Glutamatergic neuron (in vitro differentiated cells): ENCODE measurements around the gene PKNOX1. TPM values are rescaled to one million over a fixed set of nuclear protein-coding genes. Genes with fewer than 3 reads are reported as not detected.

ENCODE experiments used
- DNase-seq: peaks from one replicate; pipeline ENCODE4 v3.0.0; 2022
- H3K27ac Mint-ChIP-seq: one replicate; pipeline ENCODE4 v1.8.0; 2020; ENCODE audit warnings: mild to moderate bottlenecking, mixed read lengths, inconsistent platforms; ENCODE audit not compliant: unreplicated experiment
- H3K27me3 Mint-ChIP-seq: one replicate; pipeline ENCODE4 v1.8.0; 2020; ENCODE audit warnings: mild to moderate bottlenecking, moderate library complexity, mixed read lengths, inconsistent platforms; ENCODE audit not compliant: unreplicated experiment
- H3K36me3 Mint-ChIP-seq: one replicate; pipeline ENCODE4 v1.8.0; 2020; ENCODE audit warnings: mild to moderate bottlenecking, mixed read lengths, inconsistent platforms; ENCODE audit not compliant: unreplicated experiment
- H3K4me1 Mint-ChIP-seq: one replicate; pipeline ENCODE4 v1.8.0; 2020; ENCODE audit warnings: mild to moderate bottlenecking, low read depth, mixed read lengths, inconsistent platforms; ENCODE audit not compliant: unreplicated experiment
- H3K4me3 Mint-ChIP-seq: one replicate; pipeline ENCODE4 v1.8.0; 2020; ENCODE audit warnings: mild to moderate bottlenecking, mixed read lengths, inconsistent platforms; ENCODE audit not compliant: unreplicated experiment
- H3K9me3 Mint-ChIP-seq: one replicate; pipeline ENCODE4 v1.8.0; 2020; ENCODE audit warnings: mild to moderate bottlenecking, moderate library complexity, mixed read lengths, inconsistent platforms; ENCODE audit not compliant: unreplicated experiment
- CTCF ChIP-seq: fragments of 200-600 bp; sonication (generic); IDR thresholded peaks from one replicate; pipeline ENCODE4 v1.5.0; 2021; ENCODE audit not compliant: partially characterized antibody, unreplicated experiment
- total RNA-seq: library from RNA; stranded (reverse); fragmentation: NEBNext Ultra II Directional; extraction: Animal tissue kit (Norgen Biotek cat#: 25700); gene quantifications from one replicate; pipeline ENCODE4 v1.2.1, GENCODE V29; 2021; ENCODE audit not compliant: unreplicated experiment

PKNOX1 gene
- total RNA-seq, 1 donor from 2014 or later = 28.7 TPM

DNA sequence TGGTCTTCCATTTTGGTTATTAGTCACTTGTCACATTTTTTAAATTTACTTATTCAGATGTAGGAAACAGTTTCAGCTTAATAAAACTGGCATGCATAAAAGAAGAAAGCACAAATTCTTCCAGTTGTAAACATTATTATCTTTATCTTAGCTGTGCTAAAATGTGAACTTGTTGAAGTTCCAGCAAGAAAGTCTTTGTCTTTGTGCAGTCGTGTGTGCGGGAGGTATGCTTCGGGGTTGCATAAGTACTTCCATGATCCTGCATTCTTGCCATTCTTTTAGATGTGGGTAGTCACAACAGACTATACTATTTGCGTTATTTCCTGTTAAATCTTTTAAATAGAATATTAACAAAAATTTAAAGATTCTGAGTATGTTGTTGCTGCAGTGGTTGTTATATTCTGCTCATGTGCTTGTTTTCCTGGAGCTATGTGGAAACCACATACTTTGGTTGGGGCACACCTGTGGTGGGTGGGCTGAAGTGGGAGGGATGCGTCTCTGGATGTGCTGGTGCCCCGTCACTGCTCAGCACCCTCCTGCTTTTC, 51.3 kb downstream of the PKNOX1 start:
- TF ChIP-seq CTCF = no peak
- no peak overlapping the region for H3K4me3 Mint-ChIP-seq
- peaks cover 11% of the 10 kb centered on the region for H3K36me3 Mint-ChIP-seq
- peaks cover 2% of the 10 kb centered on the region for H3K9me3 Mint-ChIP-seq
- H3K27me3 Mint-ChIP-seq = peaks cover 4% of the 10 kb centered on the region
- DNase-seq = no peak
- H3K27ac Mint-ChIP-seq = no peak overlapping the region
- no peaks in the 10 kb centered on the region for H3K4me1 Mint-ChIP-seq

- H3K36me3 Mint-ChIP-seq = peaks cover 11% of the 10 kb centered on the region
- H3K27ac Mint-ChIP-seq = no peak overlapping the region
- no peak for DNase-seq
These were observed 53.7 kb downstream of the PKNOX1 start for GRCh38 chr21:43027846-43028731.

DNA sequence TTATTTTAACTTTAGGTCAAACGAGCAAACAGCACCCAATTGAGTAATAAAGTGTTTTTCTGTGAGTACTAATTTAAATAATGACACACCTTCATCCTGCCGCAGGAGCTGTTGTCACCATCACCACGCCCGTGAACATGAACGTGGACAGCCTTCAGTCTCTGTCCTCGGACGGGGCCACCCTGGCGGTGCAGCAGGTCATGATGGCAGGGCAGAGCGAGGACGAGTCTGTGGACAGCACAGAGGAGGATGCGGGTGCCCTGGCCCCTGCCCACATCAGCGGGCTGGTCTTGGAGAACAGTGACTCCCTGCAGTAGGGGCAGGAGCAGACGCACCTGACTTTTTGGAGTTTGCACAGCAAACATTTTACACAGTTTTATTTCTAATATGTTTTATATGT, 55.4 kb downstream of the PKNOX1 start:
- H3K4me1 Mint-ChIP-seq = no peaks in the 10 kb centered on the region
- peaks cover 11% of the 10 kb centered on the region for H3K36me3 Mint-ChIP-seq
- no peak overlapping the region for H3K27ac Mint-ChIP-seq

More at GRCh38 chr21:43027846-43028731, 53.7 kb downstream of the PKNOX1 start:
- TF ChIP-seq CTCF = no peak
- Mint-ChIP-seq H3K4me3 (no peak overlapping the region), H3K27me3 (peaks cover 2% of the 10 kb centered on the region), H3K9me3 (no peaks in the 10 kb centered on the region), H3K4me1 (no peaks in the 10 kb centered on the region)

DNA sequence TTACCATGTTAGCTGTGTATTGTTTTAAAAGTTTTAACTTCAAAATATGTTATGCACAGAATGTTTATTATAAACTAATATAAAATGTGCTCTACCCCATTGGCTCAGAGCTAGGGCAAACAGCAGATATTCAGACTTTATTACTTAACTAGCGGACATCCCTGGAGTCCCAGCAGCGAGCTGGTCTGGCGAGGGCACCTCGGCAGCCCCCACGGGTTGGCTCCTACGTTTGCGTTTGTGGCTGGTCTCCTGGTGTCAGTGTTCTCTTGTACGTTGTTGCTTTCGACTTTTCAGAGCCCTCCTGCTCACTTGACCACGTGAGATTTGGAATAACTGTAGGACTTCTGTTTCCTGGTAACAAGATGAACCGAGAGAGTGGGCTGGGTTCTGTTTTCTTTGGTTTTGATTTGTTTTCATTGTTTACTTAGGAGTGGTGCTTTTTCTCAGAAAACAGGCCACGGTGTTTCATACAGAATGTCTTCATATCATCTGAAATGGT, 56.8 kb downstream of the PKNOX1 start:
- Mint-ChIP-seq H3K27ac (no peak overlapping the region), H3K27me3 (peaks cover 2% of the 10 kb centered on the region), H3K36me3 (peaks cover 4% of the 10 kb centered on the region), H3K4me3 (no peak overlapping the region), H3K9me3 (no peaks in the 10 kb centered on the region), H3K4me1 (no peaks in the 10 kb centered on the region)
- DNase-seq = no peak
- no peak for TF ChIP-seq CTCF

More for the DNA sequence above, 55.4 kb downstream of the PKNOX1 start:
- DNase-seq = no peak
- no peak for TF ChIP-seq CTCF
- peaks cover 2% of the 10 kb centered on the region for H3K27me3 Mint-ChIP-seq
- no peak overlapping the region for H3K4me3 Mint-ChIP-seq
- H3K9me3 Mint-ChIP-seq = no peaks in the 10 kb centered on the region

DNA sequence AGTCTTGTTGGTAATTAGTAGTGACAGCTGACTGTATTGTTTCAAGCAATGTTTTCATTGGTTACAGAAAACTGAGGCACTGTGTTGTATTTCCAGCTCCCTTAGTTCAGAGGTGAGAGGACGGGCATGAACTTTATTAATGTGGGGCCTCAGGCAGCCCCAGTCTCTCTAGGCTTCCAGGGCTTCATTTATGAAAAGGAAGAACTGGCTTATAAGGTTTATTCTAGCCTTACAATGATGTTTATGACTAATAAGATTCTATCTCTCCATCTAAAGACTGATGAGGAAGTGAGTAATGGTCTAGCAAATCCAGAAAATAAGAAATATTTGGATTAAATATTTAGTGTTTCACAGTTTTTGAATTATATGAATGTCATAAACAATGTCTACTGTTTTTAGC, 59.7 kb downstream of the PKNOX1 start:
- Mint-ChIP-seq H3K27ac (no peak overlapping the region), H3K9me3 (no peaks in the 10 kb centered on the region), H3K27me3 (peaks cover 4% of the 10 kb centered on the region), H3K36me3 (peaks cover 2% of the 10 kb centered on the region), H3K4me3 (no peak overlapping the region), H3K4me1 (peaks cover 1% of the 10 kb centered on the region)
- no peak for TF ChIP-seq CTCF
- no peak for DNase-seq
